ENCODE measurements around the gene GGT5. TPM values are rescaled to one million over a fixed set of nuclear protein-coding genes. Genes with fewer than 3 reads are reported as not detected.
"Not testable (repeated sequence)": the region's sequence is repeated elsewhere in the genome, so short reads cannot be mapped to it uniquely, and the experiment has no call there.

GGT5 gene
- total RNA-seq, 1 experiment from 2014 or later, result under 0.01 TPM

- DNase-seq (ENCODE audit: low read depth), result no peak
These were observed 39.3 kb downstream of the GGT5 start for GRCh38 chr22:24205438-24206195.

GRCh38 chr22:24203856-24204255 is 41.0 kb downstream of the GGT5 start:
- not testable (repeated sequence) for DNase-seq (ENCODE audit: low read depth)

GRCh38 chr22:24201681-24202614 is 42.9 kb downstream of the GGT5 start:
- no peak for DNase-seq (ENCODE audit: low read depth)

- peak; percentile 54 for DNase-seq (ENCODE audit: low read depth)
These were observed 44.2 kb downstream of the GGT5 start for GRCh38 chr22:24200619-24201212.

- no peak for DNase-seq (ENCODE audit: low read depth)
These were observed 46.2 kb downstream of the GGT5 start for GRCh38 chr22:24198682-24199052.

- DNase-seq (ENCODE audit: low read depth), result no peak
These were observed 53.0 kb downstream of the GGT5 start for GRCh38 chr22:24191893-24192292.

- DNase-seq (ENCODE audit: low read depth), result no peak
These were observed 53.5 kb downstream of the GGT5 start for GRCh38 chr22:24191381-24191841.

- DNase-seq (ENCODE audit: low read depth), result no peak
These were observed 54.2 kb downstream of the GGT5 start for GRCh38 chr22:24190596-24191208.

- no peak for DNase-seq (ENCODE audit: low read depth)
These were observed 54.7 kb downstream of the GGT5 start for GRCh38 chr22:24190159-24190540.

- DNase-seq (ENCODE audit: low read depth), result peak; percentile 39
These were observed 55.4 kb downstream of the GGT5 start for GRCh38 chr22:24189249-24190158.

GRCh38 chr22:24188705-24189248 is 56.1 kb downstream of the GGT5 start:
- DNase-seq (ENCODE audit: low read depth), result no peak

- DNase-seq (ENCODE audit: low read depth), result no peak
These were observed 56.9 kb downstream of the GGT5 start for GRCh38 chr22:24187731-24188644.

- no peak for DNase-seq (ENCODE audit: low read depth)
These were observed 57.8 kb downstream of the GGT5 start for GRCh38 chr22:24186892-24187670.

GRCh38 chr22:24186352-24186740 is 58.5 kb downstream of the GGT5 start:
- no peak for DNase-seq (ENCODE audit: low read depth)

- DNase-seq (ENCODE audit: low read depth), result no peak
These were observed 59.2 kb downstream of the GGT5 start for GRCh38 chr22:24185501-24186351.

GRCh38 chr22:24185001-24185500 is 59.8 kb downstream of the GGT5 start:
- no peak for DNase-seq (ENCODE audit: low read depth)

- no peak for DNase-seq (ENCODE audit: low read depth)
These were observed 60.7 kb downstream of the GGT5 start for GRCh38 chr22:24184057-24184798.
